ENCODE data around the gene C1orf174.

DNA sequence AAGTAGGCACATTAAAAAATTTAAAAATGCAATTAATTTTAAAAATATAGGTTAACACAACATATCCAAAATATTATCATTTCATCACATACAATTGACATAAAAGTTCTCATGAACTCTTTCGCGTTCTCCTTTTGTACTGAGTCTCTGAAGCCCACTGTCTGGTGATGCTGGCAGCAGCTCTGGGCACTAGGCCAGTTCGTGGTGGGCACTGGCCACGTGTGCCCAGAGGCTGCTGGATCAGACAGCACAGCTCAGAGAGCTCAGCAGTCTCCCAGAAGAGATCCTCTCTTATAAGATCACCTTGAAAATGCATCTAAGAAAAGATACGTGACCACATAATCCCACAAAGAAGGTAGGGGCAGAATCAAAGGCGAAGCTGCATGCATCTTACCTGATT lies 53.0 kb downstream of the C1orf174 start:
- TF ChIP-seq EZH2 (optimal IDR thresholded peaks at IDR 0.05; ENCODE audit: low read depth, low read length) (no peak), CTCF (IDR thresholded peaks at IDR 0.05; ENCODE audit: low read length) (no peak)

All from MM.1S (cell line).